ENCODE results near the gene NOS1AP. TPM values are rescaled to one million over a fixed set of nuclear protein-coding genes. Genes with fewer than 3 reads are reported as not detected.

The NOS1AP gene
- total RNA-seq, 2 experiments from 2014 or later, result 0.18 TPM

DNA sequence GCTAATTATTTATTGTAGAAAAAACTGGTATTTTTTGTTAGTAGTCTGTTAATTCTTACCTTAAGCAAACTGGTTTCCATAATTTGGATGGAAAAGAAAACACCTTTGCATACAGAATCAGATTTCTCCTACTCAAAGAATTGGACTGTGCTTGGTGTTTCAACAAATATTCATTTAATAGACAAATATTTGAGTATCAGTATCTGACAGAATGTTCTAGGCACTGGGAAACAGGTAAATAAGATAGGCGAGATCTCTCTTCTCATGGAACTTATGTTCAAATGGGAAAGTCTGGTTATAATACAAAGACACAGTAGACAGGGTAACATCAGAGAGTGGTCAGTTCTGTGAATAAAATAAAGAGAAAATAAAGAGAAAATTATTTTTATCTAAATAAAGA, 119.9 kb downstream of the NOS1AP start:
- H3K4me1 Mint-ChIP-seq (ENCODE audit: low read depth), result no peaks in the 10 kb centered on the region
- no peak for DNase-seq
- TF ChIP-seq, protein P1, sequence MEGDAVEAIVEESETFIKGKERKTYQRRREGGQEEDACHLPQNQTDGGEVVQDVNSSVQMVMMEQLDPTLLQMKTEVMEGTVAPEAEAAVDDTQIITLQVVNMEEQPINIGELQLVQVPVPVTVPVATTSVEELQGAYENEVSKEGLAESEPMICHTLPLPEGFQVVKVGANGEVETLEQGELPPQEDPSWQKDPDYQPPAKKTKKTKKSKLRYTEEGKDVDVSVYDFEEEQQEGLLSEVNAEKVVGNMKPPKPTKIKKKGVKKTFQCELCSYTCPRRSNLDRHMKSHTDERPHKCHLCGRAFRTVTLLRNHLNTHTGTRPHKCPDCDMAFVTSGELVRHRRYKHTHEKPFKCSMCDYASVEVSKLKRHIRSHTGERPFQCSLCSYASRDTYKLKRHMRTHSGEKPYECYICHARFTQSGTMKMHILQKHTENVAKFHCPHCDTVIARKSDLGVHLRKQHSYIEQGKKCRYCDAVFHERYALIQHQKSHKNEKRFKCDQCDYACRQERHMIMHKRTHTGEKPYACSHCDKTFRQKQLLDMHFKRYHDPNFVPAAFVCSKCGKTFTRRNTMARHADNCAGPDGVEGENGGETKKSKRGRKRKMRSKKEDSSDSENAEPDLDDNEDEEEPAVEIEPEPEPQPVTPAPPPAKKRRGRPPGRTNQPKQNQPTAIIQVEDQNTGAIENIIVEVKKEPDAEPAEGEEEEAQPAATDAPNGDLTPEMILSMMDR (IDR thresholded peaks at IDR 0.05), result no peak
- H3K9me3 Mint-ChIP-seq, result peaks cover 3% of the 10 kb centered on the region
- peaks cover 5% of the 10 kb centered on the region for H3K27me3 Mint-ChIP-seq
- H3K4me3 Mint-ChIP-seq, result no peak overlapping the region
- intact Hi-C loops (cut with micrococcal nuclease), result no loop called here
- ChIA-PET CTCF (no interaction called here), POLR2A (no interaction called here)
- H3K27ac Mint-ChIP-seq, result no peak overlapping the region
- no peak for ATAC-seq
- no peaks in the 10 kb centered on the region for H3K36me3 Mint-ChIP-seq (ENCODE audit: low read depth)

DNA sequence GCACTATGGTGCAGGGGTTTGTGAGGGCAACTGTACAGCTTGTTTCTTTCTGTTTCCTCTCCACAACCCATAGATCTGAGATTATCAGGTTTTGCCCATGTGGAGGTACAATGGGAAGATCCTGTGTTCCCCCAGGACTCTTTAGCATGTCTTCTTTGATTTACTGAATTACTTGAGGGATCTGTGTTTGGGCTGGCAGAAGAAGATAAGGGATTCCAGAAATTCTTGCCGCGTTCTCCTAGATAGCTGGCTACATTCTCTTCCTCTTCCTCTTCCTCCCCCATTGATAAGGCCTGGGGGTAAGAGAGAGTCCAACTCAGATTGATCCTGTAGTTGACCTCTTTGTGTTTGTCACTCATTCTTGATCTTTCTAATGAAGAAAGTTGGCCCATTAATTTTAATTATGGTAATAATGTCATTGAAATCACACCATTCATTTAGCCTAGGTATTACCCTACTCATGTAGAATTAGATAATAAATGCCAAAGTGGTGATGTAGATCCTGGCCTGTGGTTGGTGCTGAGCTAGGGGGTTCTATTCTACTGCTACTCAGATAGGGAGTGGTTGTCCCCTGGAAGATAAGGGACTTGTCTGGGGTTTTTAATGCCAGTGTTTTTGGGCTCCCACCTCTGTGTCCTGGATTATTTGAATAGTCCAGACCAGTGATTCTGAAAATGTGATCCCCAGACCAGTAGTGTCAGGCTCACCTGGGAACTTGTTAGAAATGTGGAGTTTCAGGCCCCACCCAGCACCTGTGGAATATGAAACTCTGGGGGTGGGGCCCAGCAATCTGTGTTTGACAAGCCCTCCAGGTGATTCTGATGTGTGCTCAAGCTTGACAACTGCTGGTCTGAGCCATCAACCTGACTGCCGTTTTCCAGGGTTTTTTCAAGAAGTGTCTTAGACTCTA, 122.2 kb downstream of the NOS1AP start:
- POLR2A ChIA-PET, result no interaction called here
- TF ChIP-seq, protein P1 (IDR thresholded peaks at IDR 0.05), result no peak
- Mint-ChIP-seq H3K4me1 (ENCODE audit: low read depth) (no peaks in the 10 kb centered on the region), H3K9me3 (no peaks in the 10 kb centered on the region), H3K36me3 (ENCODE audit: low read depth) (no peaks in the 10 kb centered on the region), H3K27me3 (peaks cover 6% of the 10 kb centered on the region), H3K27ac (no peak overlapping the region), H3K4me3 (no peak overlapping the region)
- ATAC-seq, result no peak
- intact Hi-C loops (cut with micrococcal nuclease), result no loop called here
- DNase-seq, result no peak
- CTCF ChIA-PET, result interaction anchor here (1.1 kb wide), 1 partner anchor 135 kb away, joined by 3 read pairs; no protein-coding TSS in a partner anchor

DNA sequence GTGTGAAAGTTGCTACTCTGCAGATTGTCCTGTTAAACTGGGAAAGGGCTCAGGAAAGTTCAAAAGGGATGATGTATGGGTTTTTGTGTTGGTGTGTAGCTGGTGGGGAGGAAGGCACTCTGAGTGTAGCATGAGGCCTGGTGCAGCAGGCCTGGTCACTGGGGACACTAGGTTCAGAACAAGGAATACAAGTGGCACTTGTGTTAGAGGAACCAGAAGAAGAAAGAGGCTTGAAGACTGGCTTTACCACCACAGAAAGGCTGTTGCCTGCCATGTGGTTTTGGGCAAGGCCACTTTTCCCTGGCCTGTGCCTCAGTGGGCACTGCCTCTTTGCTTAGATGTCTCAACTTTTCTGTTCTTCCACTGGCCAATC, 122.8 kb downstream of the NOS1AP start:
- Mint-ChIP-seq H3K4me3 (no peak overlapping the region), H3K4me1 (ENCODE audit: low read depth) (no peaks in the 10 kb centered on the region), H3K27me3 (peaks cover 6% of the 10 kb centered on the region), H3K27ac (no peak overlapping the region), H3K9me3 (no peaks in the 10 kb centered on the region), H3K36me3 (ENCODE audit: low read depth) (no peaks in the 10 kb centered on the region)
- ChIA-PET POLR2A (no interaction called here), CTCF (interaction anchor here (1.1 kb wide), 1 partner anchor 136 kb away, joined by 3 read pairs; no protein-coding TSS in a partner anchor)
- TF ChIP-seq, protein P1 (IDR thresholded peaks at IDR 0.05), result no peak
- no peak for DNase-seq
- no peak for ATAC-seq
- intact Hi-C loops (cut with micrococcal nuclease), result no loop called here

DNA sequence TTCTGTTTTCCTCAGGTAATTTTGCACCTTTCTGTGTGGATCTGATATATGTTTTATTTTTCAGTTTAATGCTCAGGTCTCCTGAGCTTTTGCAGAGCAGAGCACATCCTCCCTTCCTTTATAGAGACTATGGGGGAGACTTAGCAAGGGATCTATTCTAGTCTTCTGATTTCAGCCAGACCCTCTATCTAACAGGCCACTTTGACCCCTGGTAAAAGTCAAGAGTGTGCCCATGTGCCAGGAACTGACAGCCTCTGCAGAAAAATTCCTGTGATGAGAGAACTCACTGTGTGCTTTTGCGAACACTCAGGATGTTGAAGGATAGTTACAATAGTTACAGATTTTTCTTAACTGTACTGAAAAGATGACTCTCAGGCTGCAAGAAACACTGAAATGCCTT, 123.3 kb downstream of the NOS1AP start:
- Mint-ChIP-seq H3K27me3 (peaks cover 6% of the 10 kb centered on the region), H3K27ac (no peak overlapping the region), H3K4me3 (no peak overlapping the region), H3K36me3 (ENCODE audit: low read depth) (no peaks in the 10 kb centered on the region), H3K4me1 (ENCODE audit: low read depth) (no peaks in the 10 kb centered on the region), H3K9me3 (no peaks in the 10 kb centered on the region)
- ChIA-PET CTCF (no interaction called here), POLR2A (no interaction called here)
- no peak for DNase-seq
- no peak for ATAC-seq
- intact Hi-C loops (cut with micrococcal nuclease), result no loop called here
- TF ChIP-seq, protein P1 (IDR thresholded peaks at IDR 0.05), result no peak

DNA sequence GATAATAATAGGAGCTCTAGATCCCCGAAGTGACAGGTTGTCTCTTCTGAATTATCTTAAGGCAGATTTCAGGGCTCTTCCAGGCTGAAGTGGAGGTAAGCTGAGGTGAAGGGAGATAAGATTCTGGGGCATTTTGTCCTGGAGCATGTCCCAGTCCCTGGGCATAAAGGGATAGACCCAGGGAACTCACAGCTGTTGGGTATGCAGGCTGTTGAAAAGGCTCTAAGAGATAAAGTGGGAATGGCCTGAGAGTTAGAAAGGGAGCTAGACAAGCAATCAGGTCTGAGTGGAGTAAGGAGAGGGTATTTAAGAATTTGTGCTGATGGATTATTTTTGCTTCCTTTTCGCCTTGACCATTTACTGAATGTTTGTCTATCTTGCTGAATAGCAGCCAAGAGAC, 123.7 kb downstream of the NOS1AP start:
- ATAC-seq (no peak), DNase-seq (no peak)
- intact Hi-C loops (cut with micrococcal nuclease), result no loop called here
- POLR2A ChIA-PET, result no interaction called here
- CTCF ChIA-PET, result no interaction called here
- H3K36me3 Mint-ChIP-seq (ENCODE audit: low read depth), result no peaks in the 10 kb centered on the region
- no peak overlapping the region for H3K27ac Mint-ChIP-seq
- H3K4me3 Mint-ChIP-seq, result no peak overlapping the region
- peaks cover 6% of the 10 kb centered on the region for H3K27me3 Mint-ChIP-seq
- H3K9me3 Mint-ChIP-seq, result no peaks in the 10 kb centered on the region
- no peaks in the 10 kb centered on the region for H3K4me1 Mint-ChIP-seq (ENCODE audit: low read depth)
- TF ChIP-seq, protein P1 (IDR thresholded peaks at IDR 0.05), result no peak

All from activated CD8-positive, alpha-beta T cell treated with anti-CD3 and anti-CD28 coated beads for 36 hours (primary cell).